ENCODE measurements around the gene C1orf232. TPM values are rescaled to one million over a fixed set of nuclear protein-coding genes. Genes with fewer than 3 reads are reported as not detected.

C1orf232 gene
- total and polyA plus RNA-seq, 9 of the 15 experiments (the other 6 are each of a cell fraction or from before 2014, with no cell fraction given): not detected

GRCh38 chr1:26122988-26123973, 45.5 kb downstream of the C1orf232 start (continued):
- no peak for TF ChIP-seq E2F4 (CRISPR knock-in tag; IDR thresholded peaks at IDR 0.05; ENCODE audit: low read depth)
- no peak for TF ChIP-seq NR2C2 (CRISPR knock-in tag; IDR thresholded peaks at IDR 0.05)
- TF ChIP-seq NR2C2 (tag; IDR thresholded peaks at IDR 0.05): peak; percentile 75
- TF ChIP-seq, protein P1, sequence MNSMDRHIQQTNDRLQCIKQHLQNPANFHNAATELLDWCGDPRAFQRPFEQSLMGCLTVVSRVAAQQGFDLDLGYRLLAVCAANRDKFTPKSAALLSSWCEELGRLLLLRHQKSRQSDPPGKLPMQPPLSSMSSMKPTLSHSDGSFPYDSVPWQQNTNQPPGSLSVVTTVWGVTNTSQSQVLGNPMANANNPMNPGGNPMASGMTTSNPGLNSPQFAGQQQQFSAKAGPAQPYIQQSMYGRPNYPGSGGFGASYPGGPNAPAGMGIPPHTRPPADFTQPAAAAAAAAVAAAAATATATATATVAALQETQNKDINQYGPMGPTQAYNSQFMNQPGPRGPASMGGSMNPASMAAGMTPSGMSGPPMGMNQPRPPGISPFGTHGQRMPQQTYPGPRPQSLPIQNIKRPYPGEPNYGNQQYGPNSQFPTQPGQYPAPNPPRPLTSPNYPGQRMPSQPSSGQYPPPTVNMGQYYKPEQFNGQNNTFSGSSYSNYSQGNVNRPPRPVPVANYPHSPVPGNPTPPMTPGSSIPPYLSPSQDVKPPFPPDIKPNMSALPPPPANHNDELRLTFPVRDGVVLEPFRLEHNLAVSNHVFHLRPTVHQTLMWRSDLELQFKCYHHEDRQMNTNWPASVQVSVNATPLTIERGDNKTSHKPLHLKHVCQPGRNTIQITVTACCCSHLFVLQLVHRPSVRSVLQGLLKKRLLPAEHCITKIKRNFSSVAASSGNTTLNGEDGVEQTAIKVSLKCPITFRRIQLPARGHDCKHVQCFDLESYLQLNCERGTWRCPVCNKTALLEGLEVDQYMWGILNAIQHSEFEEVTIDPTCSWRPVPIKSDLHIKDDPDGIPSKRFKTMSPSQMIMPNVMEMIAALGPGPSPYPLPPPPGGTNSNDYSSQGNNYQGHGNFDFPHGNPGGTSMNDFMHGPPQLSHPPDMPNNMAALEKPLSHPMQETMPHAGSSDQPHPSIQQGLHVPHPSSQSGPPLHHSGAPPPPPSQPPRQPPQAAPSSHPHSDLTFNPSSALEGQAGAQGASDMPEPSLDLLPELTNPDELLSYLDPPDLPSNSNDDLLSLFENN (IDR thresholded peaks at IDR 0.05; ENCODE audit: low read depth in 2 of 2, low read length in 2 of 2): no peak
- peak; percentile 97 for TF ChIP-seq ZNF584 (CRISPR knock-in tag; IDR thresholded peaks at IDR 0.05; ENCODE audit: low read depth)
- peak; percentile 54; the same call in 1 of the 2 replicates for TF ChIP-seq MIER1 (IDR thresholded peaks at IDR 0.05; ENCODE audit: low read depth)
- 0 out of 2 replicates have a peak, but pooled peaks have one; percentile 24 for TF ChIP-seq ZBTB40 (IDR thresholded peaks at IDR 0.05)
- no peak for TF ChIP-seq ZBTB40 (CRISPR knock-in tag; IDR thresholded peaks at IDR 0.05)
- TF ChIP-seq FOXO4 (CRISPR knock-in tag; IDR thresholded peaks at IDR 0.05): 0 out of 2 replicates have a peak, but pooled peaks have one; percentile 8
- 0 out of 2 replicates have a peak, but pooled peaks have one; percentile 11 for TF ChIP-seq ESRRA (IDR thresholded peaks at IDR 0.05; ENCODE audit: borderline replicate concordance, low read depth)
